Retina (tissue), 1 donor: ENCODE results near the gene KIF2C.
"Not testable (repeated sequence)": the region's sequence is repeated elsewhere in the genome, so short reads cannot be mapped to it uniquely, and the experiment has no call there.

Experiments
- DNase-seq: peaks from one replicate; pipeline ENCODE4 v3.0.0-alpha.2; 2016

Gene KIF2C

DNA sequence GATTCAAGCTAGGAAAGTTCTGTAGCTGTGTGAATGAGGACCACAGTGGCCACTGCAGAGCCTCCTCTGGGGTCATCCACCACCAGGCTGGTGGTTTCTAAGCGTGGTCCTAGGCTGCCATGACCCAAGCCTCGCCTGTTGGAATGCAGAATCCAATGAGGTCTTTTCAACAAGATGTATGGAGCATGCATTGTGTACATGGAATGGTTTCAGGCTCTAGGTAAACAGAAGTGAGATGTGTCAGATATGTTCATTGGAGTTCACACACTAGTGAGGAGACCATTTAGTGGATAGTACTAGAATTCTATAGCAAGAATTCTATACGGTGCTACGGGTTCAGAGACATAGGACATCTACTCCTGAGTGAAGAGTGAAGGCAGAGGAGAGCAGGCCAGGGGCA is 19.4 kb upstream of the KIF2C start:
- DNase-seq, result no peak

DNA sequence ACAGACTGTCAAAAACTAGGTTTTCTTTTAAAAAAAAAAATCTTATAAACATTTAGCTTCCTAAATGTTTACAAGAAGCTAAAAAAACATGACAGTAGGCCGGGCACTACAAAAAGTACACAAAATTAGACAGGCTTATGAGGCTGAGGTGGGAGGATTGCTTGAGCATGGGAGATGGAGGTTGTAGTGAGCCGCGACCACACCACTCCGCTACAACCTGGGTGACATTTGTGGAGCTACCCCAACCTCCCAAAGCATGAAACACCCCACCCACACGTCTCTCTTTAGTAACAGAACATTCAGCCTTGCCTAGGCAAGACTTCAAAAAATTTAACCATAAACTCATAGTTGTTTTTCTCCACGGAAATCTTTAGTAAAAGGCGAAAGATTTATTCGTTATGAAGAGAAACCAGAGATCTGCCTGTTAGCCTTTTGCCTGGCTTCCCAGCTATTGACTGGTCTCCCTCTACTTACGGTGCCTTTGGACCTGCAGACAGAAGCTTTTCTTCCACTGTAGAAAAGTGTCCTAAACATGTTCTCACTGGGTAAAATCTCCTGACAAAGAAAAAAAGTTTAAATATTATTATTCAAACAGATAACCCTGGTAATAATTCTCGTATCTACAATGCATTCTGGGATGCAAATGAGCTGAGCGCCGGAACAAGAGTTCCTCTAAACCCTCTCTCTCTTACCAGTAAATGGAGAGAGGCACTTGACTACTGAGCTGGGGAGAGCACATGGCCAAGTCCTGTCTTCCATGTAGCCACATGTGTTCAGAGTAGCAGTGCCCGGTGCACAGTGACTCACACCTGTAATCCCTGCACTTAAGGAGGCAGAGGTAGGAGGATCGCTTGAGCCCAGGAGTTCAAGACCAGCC is 17.9 kb upstream of the KIF2C start:
- DNase-seq, result no peak

DNA sequence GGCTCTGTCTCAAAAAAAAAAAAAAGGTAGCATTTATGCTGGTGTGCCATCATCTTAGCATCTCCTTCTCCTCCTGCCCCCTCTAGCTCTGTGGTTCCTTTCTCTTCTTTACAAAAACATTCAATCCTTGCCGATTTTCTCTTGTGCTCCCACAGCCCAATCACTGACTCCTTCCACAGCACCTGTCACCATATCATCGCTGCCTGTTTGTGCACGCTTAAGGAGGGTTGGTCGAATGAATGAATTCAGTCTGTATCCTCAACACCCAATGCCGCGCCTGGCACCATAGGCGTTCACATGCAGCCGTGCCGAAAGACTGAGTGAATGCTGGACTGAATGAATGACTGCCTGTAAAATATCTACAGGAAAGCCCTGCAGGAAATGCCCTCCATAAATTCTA is 16.6 kb upstream of the KIF2C start:
- no peak for DNase-seq

DNA sequence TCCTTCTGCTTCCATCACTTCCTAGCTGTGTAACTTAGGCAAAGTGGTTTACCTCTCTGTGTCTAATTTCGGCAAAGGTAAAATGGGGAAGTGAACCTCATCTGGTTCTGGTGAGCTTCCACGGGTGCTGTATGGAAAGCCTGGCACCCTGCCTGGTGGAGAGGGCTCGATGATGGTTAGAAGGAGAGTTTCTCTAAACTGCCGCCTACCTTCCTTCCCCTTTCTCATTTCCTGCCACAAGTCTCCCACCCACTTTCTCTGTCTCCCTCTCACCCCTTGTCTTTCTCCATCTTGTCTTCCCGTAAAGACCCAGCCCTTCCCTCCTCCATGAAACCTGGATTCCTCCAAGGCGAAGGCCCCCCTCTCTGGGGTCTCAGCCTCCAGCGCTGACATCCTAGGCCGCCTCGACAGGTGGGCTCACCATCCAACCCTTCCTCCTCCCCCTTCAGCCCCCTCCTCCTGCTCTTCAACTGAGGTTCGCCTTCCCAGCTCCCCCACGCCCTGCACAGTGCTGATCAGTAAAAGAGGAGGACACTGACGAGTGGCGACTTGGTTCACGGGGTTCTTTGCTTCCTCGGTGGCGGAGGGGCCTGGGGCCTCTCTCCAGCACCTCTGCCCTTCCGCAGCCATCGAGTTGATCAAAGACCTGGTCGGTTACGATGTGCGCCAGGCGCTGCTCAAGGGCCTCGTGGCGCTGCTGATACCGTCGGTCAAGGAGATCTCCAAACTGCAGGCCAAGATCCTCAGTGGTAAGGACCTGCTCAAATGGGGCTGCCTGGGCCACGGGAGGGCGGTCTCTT is 15.9 kb upstream of the KIF2C start:
- no peak for DNase-seq

DNA sequence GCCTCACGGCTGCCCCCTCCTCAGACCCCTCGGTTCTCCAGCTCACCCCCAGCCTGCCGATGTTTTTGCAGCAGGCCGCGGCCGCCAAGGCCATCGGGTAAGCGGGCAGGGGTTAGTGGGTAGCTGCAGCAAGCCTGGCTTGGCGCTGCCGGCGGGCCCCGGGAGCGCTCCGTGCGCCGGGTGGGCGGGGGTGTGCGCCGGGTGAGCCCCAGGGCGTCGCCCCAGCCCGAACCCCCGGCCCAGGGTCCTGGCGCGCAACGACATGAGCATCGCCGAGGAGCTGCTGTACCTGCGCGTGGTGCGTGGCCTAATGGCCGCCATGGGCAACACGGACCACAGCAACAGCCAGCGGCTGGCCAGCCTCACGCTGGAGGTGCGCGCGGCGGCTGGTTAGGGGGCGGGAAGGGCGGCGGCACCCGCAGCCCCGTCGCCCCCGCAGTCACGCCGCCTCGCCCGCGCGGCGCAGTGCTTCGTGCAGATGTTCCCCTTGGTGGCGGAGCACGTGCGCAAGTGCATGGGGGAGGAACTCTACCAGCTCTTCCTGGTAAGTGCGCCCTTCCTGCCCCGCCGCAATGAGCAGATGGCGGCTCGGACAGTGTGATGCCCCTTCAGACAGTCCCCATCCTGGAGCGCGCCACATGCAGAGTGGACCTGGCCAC is 15.2 kb upstream of the KIF2C start:
- no peak for DNase-seq

DNA sequence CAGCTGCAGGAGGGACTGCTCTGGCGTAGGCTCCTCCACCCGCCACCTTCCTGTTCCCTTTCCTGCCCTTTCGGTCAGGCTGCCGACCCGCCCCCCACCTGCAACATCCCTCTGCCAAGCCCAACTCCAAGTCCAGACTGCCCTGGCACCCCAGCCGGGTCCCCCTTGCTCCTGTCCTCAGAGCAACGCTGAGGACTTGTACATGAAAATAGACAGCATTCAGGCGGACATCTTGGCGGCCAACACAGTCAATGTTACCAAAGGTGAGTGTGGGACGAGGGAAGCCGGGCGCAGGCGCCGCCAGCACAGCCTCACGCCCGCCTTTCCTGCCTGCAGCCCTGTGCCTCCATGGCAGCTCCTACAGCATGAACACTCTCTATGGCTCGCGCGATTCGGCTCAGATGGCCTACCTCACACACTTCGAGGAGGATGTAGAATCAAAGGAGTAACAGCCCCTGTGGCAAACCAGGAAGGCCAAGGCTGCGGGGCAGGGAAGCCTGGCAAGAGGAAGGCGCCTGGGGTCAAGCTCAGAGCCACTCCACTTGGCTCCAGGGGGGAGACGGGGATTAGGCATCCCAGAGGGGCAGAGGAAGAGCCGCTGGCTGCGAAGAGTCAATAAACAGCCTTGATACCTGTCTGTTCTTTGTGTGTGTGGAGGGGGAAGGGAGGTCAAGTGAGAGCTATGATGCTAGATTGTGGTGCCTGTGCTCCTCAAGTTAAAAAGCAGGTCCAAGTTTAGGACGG is 14.5 kb upstream of the KIF2C start:
- DNase-seq, result no peak

DNA sequence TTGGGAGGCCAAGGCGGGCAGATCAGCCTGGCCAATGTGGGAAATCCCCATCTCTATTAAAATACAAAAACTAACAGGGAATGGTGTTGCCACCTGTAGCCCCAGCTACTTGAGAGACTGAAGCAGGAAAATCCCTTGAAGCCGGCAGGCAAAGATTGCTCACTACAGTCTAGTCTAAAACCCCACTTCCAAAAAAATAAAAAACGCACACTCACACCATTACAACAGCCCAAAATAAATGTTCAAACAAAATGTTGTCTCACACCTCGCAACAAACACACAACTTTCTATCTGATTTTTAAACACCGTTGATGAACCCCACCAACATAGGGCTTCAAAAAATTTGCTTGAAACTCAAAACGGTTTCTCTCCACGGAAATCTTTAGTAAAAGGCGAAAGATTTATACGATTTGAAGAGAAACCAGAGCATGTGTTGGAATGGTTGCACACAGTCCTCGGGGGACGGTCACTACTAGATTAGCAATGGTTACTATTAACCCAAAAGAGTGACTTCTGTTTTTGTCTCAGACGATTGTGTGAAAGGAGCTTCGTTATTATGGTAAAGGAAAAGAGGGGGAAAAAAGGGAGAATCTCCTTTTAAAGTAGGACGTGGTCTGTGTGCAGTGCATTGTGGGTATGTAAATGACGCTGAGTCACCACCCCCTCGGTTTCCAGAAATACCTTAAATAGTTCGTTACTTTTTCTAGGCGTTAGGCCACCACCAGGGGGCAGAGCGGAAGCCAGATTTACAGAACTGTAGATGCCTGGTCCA is 8.7 kb upstream of the KIF2C start, which contains the start of gene RNU5D-1:
Gene RNU5D-1, minus strand, starts transcription at position 430 of the 772 bp plus-strand sequence.
- DNase-seq, result peak; percentile 95

DNA sequence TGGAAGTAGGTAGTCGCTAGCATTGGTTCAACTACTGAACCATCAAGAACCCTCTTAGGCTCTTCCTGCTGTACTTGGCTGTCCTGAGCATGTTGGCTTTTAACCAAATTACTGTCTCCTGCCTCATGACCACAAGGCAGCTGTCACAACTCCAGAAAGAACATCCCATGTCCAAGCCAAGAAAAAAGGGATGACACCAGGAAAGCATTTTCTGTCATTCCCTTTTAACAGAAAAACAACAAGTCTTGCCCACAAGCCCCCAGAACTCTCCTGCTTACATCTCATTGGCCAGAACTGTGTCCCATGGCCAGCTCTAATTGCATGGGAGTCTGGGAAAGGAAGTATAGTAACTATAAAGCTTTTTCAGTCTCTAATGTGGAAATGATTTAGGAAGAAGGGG is 6.3 kb upstream of the KIF2C start:
- no peak for DNase-seq

DNA sequence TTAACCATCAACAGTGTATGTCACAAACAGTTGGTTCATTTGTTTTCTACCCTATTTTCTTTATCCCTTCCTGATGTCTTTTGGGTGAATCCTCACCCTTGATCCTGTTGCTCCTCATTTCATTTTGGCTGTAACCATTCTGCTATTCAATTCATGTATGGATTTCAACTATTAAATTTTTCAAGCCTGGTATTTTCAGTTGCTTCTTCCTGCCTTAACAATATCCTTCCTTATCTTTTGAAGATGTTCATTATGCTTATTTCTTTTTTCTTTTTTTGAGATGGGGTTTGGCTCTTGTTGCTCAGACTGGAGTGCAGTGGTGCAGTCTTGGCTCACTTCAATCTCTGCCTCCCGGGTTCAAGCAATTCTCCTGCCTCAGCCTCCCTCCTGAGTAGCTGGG is 5.9 kb upstream of the KIF2C start:
- no peak for DNase-seq

DNA sequence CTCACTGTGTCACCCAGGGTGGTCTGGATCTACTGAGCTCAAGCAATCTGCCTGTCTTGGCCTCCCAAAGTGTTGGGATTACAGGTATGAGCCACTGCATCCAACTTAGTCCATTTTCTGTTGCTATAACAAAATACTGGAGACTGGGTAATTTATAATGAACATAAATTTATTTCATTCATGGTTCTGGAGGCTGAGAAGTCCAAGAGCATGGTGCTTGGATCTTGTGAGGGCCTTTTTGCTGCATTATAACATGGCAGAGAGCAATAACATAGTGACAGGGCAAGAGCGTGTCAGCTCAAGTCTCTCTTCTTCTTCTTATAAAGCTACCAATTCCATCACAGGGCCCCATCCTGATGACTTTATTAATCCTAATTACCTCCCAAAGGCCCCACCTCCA is 3.6 kb upstream of the KIF2C start:
- no peak for DNase-seq

DNA sequence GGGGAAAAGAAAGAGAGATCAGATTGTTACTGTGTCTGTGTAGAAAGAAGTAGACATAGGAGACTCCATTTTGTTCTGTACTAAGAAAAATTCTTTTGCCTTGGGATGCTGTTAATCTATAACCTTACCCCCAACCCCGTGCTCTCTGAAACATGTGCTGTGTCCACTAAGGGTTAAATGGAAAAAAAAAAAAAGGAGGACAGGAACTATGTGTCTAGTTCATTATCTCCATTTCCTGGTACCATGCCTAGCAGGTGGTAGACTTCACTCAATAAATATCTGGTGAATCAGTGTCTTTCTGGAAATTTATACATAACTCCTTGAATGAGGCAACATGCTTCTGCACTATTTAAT is 707 bp upstream of the KIF2C start:
- not testable (repeated sequence) for DNase-seq

DNA sequence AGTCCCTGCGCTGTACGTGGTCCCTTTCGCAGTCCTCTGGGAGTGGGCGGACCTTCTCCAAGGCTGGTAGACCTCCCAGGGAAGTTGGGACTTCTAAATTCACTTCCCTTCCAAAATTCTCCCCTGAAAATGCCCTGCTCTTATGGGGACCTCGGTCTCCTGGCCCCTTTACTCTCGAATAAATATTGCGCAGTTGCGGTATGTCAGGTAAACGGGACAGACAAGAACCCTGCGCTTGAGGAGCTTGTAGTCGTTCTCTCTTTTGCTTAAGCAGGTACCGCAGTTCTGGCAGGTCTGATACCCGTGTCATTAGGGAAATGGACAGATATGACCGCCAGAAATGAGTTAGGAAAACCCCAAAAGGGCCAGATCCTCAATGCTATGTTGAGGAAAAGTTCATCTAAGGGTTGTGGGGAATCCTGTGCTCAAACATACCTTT is 561 bp downstream of the KIF2C start:
- no peak for DNase-seq

DNA sequence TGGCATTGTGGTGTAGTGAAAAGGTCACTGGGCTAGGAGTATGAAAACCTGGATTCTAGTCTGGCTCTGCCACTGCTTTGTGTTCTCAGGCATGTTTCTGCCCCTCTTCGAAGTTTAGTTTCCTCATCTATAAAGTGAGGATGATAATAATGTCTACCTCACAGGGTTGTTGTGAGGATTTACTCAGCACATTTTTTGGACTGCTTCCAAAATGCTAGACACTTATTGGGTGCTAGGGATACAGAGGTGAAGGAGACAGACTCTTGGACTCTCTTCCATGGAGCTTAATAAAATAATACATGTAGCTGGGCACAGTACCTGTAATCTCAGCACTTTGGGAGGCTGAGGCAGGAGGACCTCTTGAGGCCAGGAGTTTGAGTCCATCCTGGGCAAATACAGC is 3.6 kb downstream of the KIF2C start:
- DNase-seq, result no peak

DNA sequence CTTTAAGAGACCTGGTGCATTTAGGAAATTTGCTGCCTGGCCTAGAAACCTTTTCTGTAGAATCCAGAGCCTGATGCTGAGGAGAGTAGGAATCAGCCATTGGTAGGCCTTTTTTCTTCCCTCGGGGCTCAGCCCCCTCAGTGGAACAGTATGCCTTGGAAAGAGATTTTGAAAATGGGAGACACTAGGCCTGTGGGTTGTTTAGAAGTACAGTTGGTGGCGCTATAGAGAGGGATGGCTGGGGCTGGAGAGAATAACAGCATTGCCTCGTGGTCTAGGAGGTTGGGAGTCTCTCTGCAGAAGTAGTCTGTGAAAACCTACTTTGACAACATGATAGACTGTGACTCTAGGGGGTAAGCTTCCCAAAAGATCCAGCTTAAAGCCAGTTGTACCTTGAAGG is 8.2 kb downstream of the KIF2C start:
- DNase-seq, result no peak

DNA sequence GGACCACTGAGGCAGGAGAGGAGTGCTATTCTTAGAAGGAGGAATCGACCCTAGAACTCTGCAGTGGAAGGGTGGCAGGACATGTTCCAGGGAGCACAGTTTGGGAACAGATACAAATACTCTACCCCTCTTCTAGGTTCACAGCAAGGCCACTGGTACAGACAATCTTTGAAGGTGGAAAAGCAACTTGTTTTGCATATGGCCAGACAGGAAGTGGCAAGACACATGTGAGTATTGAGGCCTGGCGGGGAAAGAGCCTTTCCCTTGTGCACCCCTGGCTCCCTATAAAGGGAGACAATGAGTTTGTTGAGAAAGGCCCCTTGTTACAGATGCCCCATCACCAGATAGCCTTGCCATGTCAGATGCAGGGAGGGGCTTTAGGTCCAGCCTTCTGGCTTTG is 17.8 kb downstream of the KIF2C start:
- no peak for DNase-seq

DNA sequence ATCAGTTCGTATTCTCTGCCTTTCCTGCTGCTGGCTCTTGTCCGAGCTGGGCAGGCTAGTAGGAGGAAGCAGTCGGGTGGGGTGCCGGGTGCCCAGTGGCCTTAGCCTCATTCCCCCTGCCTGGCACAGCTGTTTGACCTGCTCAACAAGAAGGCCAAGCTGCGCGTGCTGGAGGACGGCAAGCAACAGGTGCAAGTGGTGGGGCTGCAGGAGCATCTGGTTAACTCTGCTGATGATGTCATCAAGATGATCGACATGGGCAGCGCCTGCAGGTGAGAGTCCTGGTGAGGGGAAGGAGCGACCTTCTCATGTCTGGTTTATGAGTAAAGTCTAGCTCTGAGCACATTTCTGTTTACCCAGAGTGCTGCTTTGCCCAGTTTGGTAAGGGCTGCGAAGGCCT is 19.4 kb downstream of the KIF2C start:
- no peak for DNase-seq

DNA sequence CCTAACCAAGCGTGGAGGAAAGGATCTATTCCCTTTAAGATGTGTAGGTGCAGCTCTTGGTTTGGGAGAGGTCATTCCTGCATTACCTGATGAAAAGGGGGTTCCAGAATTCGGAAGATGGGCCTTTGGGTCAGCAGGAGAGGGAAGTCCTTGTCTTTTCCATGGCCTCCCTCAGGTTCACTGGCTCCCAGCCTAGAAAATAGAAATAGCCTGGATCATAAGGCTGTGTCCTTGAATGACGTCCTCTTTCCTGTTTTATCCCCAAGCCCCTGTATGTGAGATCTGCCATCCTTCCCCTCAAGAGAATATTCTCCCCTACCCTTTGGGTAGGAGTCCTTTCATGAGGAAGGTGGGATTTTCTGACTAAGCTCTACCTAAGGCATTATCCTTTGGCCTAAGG is 21.2 kb downstream of the KIF2C start:
- DNase-seq, result no peak

DNA sequence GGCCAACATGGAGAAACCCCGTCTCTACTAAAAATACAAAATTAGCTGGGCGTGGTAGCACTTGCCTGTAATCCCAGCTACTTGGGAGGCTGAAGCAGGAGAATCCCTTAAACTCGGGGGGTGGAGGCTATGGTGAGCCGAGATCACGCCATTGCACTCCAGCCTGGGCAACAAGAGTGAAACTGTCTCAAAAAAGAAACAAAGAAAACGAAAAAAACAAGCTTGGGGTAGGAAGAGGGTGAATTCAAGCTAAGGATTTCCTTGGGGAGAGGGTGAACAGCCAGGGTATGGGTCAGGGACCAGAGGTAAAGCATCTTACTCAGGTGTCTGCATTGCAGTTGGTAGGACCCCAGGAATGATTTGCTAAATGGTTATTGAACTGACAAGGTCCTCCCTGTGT is 26.8 kb downstream of the KIF2C start:
- DNase-seq, result not testable (repeated sequence)

DNA sequence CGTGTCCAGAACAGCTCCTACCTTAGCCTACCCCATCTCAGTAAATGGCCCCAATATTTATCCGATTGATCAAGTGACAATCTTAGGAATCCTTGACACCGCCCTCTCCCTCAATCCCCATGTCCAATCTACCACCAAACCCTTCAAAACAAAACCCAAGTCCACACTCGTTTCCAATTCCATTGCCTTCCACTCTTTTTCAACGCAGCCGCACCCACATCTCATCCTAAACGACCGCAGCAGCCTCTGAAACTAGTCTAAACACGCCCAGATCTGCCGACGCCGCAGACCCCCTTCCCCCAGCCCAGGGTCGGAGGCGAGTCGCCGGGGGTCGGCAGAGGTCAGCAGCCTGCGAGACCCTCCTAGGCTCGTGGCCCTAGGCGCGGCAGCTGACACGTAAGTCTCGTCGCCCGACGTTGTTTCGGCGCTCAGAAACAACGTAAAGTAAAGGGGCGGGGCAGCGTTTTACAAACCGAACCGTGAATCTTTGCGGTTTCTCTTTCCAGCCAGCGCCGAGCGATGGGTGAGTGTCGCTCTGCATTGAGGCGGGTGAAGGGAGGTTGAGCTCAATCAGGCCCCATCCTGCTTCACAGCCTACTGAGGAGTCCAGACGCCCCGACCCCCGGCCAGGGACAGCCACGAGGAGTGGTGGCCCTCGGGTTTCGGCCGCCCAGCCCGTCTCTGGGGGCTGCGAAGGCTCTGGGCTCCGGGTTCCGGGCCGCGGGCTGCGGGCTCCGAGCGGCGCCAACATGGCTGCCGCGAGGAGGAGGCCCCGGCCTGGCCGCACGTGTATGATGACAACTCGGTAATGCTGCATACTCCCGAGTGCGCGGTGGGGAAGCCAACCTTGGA is 35.7 kb downstream of the KIF2C start, which contains the start of gene RPS8:
Gene RPS8, plus strand, starts transcription at position 463 of the 852 bp plus-strand sequence. Its CDS starts 57 bp downstream, at position 520.
- DNase-seq, result peak; percentile 97

DNA sequence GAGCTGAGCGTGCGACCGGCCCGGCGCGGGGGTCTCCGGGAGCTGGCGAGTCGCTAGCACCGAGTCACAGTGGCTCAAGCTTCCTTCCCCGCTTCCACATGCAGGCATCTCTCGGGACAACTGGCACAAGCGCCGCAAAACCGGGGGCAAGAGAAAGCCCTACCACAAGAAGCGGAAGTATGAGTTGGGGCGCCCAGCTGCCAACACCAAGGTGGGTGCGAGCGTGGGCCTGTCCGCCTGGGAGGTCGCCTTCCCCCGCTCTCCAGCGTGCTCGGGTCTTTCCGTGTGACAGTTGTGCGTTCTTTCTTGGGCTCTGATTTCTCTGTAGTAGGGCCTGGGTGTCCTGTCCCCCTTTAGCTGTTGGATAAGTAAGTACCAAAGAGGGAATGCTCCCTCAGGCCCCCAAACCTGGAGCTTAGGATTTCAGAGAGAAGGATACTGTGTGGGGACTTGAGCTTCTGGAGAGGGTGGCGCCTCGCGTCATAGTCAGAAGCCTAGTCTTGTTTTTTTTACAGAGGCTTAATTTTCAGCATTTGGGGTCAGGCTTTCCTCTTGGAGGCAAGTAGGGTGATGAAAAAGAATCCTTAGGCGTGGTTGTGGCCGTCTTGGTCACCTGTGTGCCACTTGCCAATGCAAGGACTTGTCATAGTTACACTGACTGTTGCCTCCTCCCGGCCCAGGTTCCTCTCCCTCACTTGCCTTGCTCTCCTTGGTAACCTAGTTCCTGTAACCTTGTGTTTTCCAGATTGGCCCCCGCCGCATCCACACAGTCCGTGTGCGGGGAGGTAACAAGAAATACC is 36.5 kb downstream of the KIF2C start:
- no peak for DNase-seq
